GM18520 (cell line): ENCODE measurements around the gene ABHD5.
"Not testable (repeated sequence)": the region's sequence is repeated elsewhere in the genome, so short reads cannot be mapped to it uniquely, and the experiment has no call there.

Experiments used
- ATAC-seq: cut with Tn5 transposase; IDR thresholded peaks from one replicate; pipeline ENCODE4 v1.9.1; 2021; ENCODE audit not compliant: unreplicated experiment

ABHD5 gene

GRCh38 chr3:43690400-43691119 is at the start of gene ABHD5:
Gene ABHD5, plus strand, starts transcription at chr3:43690938. Its CDS starts 55 bp downstream, at chr3:43690993.
- ATAC-seq, result peak; percentile 76

GRCh38 chr3:43641306-43642114 is 49.2 kb upstream of the ABHD5 start:
- no peak for ATAC-seq

- ATAC-seq, result no peak
Measured at GRCh38 chr3:43644443-43644842, 46.3 kb upstream of the ABHD5 start.

DNA sequence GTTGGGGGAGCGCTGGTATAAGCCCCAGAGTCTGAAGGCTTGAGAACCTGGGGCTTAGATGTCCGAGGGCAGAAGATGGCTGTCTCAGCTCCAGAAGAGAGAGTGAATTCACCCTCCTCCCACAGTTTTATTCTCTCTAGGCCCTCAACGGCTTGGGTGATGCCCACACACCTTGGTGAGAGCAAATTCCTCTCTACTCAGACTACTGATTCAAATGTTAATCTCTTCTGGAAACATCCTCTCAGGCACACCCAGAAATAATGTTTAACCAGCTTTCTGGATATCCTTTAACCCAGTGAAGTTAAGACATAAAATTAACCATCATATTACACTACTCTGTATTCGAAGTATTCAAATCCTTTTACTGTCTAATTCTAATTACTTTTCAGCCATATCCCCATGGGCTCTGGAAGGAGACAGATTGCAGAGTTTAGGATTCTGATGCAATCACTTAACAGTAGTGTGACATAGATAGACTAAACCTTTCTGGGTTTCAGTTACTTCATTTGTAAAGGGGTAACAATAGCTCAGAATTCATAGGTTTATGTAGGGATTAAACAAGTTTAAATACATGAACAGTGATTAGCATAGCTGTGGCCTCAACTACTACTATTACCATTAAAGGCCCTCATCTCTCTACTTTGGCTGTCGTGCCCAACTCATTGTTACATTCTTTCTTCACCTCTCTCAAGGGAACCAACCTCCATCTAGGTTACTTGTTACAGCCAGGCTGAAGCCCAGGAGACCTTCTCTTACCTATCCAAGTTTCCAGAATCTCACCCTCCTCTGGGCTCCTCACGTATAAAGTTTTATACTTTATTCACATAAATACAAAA is 43.2 kb upstream of the ABHD5 start:
- ATAC-seq, result no peak

DNA sequence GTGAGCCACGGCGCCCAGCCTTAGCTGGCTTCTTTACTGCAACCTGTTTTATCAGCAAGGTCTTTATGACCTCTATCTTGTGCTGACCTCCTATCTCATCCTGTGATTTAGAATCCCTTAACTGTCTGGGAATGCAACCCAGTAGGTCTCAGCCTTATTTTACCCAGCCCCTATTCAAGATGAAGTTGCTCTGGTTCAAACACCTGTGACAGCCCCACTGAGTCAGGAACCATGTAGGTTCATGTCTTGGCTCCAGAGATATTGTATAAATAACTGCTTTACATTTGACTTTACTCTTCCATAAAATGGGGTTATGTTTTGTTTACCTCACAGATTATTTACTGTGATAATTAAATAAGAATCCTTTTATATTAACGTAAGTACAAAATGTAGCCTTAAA is 41.8 kb upstream of the ABHD5 start:
- no peak for ATAC-seq

DNA sequence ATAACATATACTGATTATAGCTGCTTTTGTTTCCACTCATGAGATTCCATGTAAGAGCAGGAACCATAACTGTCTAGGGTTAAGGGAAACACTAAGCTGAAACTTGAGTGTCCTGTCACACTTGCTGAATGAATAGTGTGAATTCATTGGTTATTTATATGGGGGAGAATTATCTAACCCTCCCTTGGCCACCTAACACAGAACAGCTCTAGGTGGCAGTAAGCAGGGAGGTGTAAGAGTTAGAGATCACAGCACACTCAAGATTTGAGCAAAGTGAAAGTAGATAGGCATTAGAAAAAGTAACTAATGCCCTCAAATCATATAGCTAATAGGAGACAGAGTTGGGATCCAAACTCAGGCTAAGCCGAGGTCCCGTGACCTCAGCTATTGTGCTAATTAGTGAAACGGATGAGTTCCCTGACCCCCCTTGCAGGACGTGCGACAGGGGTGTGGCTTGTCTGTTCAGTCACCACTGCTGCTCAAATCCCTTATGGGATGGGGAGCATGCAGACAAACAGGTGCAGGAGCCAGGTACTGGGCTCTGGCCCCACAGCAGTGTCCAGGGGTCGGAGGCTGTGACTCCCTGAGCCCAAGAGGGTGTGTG is 41.3 kb upstream of the ABHD5 start:
- ATAC-seq, result no peak

DNA sequence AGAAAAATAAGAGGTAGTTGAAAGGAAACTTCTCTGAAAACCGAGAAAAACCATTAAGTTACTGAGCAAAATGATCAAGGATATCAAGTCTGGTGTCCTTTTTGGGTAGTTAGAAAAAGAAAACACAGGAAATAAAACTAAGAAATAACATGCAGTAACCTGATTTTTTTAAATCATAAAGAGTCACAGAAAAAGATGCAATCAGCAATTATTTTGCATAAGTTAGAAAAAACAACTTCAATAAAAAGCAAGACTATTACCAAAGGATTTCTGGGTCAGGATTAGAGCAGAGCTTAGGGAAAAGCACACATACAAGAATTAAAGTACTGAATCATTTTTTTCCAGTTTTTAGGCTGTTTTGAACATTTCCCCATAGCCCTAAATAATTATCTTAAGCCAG is 40.4 kb upstream of the ABHD5 start:
- no peak for ATAC-seq

DNA sequence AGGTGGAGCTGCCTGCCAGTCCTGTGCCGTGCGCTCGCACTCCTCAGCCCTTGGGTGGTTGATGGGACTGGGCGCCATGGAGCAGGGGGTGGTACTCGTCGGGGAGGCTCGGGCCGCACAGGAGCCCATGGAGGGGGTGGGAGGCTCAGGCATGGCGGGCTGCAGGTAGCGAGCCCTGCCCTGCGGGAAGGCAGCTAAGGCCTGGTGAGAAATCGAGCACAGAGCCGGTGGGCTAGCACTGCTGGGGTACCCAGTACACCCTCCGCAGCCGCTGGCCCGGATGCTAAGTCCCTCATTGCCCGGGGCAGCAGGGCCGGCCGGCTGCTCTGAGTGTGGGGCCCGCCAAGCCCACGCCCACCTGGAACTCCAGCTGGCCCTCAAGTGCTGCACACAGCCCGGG is 34.3 kb upstream of the ABHD5 start:
- ATAC-seq, result not testable (repeated sequence)

DNA sequence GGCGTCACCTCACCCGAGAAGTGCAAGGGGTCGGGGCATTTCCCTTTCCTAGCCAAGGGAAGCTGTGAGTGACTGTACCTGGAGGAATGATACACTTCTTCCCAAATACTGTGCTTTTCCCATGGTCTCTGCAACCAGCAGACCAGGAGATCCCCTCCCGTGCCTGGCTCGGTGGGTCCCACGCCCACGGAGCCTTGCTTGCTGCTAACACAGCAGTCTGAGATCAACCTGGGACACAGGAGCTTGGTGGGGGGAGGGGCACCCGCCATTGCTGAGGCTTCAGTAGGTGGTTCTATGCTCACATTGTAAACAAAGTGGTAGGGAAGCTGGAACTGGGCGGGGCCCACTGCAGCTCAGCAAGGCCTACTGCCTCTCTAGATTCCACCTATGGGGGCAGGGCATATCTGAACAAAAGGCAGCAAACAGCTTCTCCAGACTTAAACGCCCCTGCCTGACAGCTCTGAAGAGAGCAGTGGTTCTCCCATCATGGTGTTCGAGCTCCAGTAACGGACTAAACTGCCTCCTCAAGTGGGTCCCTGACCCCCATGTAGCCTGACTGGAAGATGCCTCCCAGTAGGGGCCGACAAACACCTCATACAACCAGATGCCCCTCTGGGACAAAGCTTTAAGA is 31.4 kb upstream of the ABHD5 start:
- no peak for ATAC-seq

DNA sequence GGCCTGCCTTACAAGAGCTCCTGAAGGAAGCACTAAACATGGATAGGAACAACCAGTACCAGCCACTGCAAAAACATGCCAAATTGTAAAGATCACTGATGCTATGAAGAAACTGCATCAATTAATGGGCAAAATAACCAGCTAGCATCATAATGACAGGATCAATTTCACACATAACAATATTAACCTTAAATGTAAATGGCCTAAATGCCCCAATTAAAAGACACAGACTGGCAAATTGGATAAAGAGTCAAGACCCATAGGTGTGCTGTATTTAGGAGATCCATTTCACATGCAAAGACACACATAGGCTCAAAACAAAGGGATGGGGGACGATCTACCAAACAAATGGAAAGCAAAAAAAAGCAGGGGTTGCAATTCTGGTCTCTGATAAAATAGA is 29.4 kb upstream of the ABHD5 start:
- ATAC-seq, result not testable (repeated sequence)

GRCh38 chr3:43665011-43665410 is 25.7 kb upstream of the ABHD5 start:
- ATAC-seq, result not testable (repeated sequence)

DNA sequence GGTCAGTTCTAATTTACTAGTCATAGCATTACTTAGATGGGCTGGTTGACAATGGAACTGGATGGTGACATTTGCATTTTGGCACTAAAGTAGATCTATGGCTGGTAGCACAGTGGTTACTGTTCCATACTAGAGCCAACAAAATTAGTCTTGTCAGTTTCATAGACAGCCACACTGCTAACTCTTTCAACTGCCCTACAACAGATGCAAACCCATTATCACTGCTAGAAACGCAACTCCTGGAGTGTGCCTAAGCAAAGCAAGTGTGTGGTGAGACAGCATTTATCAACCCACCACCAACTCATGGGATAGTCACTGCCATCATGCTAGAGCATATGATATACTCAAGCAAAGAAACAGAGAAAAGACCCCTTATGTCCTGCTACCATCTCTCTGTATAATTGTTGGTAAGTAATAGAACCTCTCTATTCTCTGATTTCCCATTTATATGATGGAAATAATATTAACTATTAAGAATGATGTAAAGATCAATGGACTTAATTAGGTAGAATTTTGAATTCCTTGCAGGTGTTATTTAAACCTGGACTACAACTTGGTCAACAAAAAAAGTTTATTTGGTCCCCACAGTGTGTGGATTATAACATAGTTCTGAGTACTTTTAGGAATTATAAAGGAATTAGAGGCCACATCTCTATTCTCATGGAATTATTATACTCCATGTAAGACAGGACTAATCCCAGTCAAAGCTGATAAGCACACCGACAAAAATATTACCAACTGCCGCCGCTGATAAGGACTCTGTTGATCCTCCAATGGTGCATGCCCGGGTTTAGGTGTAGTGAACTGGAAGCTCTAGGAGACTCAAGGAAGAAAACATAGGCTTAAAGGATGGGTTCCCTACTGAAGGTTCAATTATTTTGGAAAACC is 19.9 kb upstream of the ABHD5 start:
- ATAC-seq, result no peak

GRCh38 chr3:43674345-43675085 is 16.2 kb upstream of the ABHD5 start:
- no peak for ATAC-seq

DNA sequence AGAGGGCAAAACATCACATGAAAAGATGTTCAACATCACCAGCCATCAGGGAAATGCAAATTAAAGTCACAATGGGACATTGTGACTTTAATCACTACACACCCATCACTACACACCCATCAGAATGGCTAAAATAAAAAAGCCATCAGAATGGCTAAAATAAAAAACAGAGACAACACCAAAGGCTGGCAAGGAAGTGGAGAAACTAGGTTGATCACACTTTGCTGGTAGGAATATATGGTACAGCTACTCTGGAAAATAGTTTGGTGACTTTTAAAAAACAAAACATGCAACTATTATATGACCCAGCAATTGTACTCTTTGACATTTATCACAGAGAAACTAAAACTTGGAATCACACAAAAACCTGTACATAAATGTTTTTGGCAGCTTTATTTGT is 15.1 kb upstream of the ABHD5 start:
- ATAC-seq, result no peak

DNA sequence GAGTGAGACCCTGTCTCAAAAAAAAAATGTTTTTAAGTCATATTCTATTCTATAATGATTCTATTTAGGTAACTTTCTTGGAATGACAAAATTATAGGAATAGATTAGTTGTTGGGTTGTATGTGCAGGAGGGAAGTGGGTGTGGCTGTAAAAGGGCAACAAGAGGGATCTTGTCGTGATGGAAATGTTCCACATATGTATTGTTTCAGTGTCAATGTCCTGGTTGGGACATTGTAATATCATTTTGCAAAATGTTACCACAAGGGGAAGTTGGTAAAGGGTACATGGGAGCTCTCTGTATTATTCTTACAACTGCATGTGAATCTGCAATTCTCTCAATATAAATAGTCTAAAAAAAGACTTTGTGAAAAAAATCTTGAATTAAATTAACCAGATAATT is 14.3 kb upstream of the ABHD5 start:
- ATAC-seq, result no peak

DNA sequence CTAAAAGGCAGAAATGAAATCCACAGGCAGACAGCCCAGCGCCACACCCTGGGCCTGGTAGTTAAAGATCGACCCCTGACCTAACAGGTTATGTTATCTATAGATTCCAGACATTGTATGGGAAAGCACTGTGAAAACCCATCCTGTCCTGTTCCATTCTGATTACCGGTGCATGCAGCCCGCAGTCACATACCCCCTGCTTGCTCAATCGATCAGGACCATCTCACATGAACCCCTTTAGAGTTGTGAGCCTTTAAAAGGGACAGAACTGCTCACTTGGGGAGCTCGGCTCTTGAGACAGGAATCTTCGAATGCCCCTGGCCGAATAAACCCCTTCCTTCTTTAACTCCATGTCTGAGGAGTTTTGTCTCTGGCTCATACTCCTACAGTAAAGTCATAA is 12.4 kb upstream of the ABHD5 start:
- ATAC-seq, result not testable (repeated sequence)

DNA sequence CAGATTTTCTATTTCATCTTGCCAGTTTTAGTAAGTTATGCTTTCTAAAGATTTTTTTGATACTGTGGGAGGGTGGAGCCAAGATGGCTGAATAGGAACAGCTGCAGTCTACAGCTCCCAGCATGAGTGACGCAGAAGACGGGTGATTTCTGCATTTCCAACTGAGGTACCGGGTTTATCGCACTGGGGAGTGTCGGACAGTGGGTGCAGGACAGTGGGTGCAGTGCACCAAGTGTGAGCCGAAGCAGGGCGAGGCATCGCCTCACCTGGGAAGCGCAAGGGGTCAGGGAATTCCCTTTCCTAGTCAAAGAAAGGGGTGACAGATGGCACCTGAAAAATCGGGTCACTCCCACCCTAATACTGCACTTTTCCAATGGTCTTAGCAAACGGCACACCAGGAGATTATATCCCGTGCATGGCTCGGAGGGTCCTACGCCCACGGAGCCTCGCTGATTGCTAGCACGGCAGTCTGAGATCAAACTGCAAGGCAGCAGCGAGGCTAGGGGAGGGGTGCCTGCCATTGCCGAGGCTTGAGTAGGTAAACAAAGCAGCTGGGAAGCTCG is 11.8 kb upstream of the ABHD5 start:
- not testable (repeated sequence) for ATAC-seq

GRCh38 chr3:43680857-43681256 is 9.9 kb upstream of the ABHD5 start:
- not testable (repeated sequence) for ATAC-seq

DNA sequence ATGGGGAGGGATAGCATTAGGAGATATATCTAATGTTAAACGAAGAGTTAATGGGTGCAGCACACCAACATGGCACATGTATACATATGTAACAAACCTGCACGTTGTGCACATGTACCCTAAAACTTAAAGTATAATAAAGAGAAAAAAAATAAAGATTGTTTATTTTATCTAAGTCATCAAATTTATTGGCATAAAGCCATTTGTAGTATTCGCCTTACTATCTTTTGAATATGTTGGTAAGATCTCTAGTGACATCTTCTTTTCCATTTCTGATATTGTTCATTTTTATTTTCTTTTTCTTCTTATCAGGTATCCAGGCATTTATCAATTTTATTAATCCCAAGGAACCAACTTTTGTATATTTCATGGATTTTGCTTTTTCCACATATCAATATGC is 5.8 kb upstream of the ABHD5 start:
- ATAC-seq, result no peak
